SK-N-SH treated with all-trans-retinoic acid at 6 μM for 48 hours (cell line): ENCODE measurements around the gene EHD4.

Source experiments
- CSDC2 ChIP-seq: fragments of 250-450 bp; sonication (Bioruptor Pico); IDR thresholded peaks from 2 replicates; pipeline ENCODE4 v1.5.0; 2020; ENCODE audit warnings: mild to moderate bottlenecking, moderate library complexity
- ISL1 ChIP-seq: fragments of 250-450 bp; sonication (Bioruptor Pico); IDR thresholded peaks from 2 replicates; pipeline ENCODE4 v2.1.2; 2022; ENCODE audit warnings: mild to moderate bottlenecking, moderate library complexity
- PATZ1 ChIP-seq: fragments of 250-450 bp; sonication (Bioruptor Pico); IDR thresholded peaks from 2 replicates; pipeline ENCODE4 v1.8.0; 2020; ENCODE audit warnings: mild to moderate bottlenecking, moderate library complexity, borderline replicate concordance
- RARB ChIP-seq: fragments of 250-450 bp; sonication (Bioruptor Pico); IDR thresholded peaks from 2 replicates; pipeline ENCODE4 v1.8.0; 2021; ENCODE audit warnings: mild to moderate bottlenecking, moderate library complexity
- SNAI2 ChIP-seq: fragments of 250-450 bp; sonication (Bioruptor Pico); IDR thresholded peaks from 2 replicates; pipeline ENCODE4 v1.5.0; 2020; ENCODE audit warnings: mild to moderate bottlenecking, moderate library complexity
- TSHZ2 ChIP-seq: fragments of 250-450 bp; sonication (Bioruptor Pico); IDR thresholded peaks from 2 replicates; pipeline ENCODE4 v1.5.0; 2020; ENCODE audit warnings: mild to moderate bottlenecking, moderate library complexity
- ZNF70 ChIP-seq: fragments of 450-650 bp; formaldehyde crosslinking; IDR thresholded peaks from 2 replicates; pipeline ENCODE4 v1.5.0; 2020; ENCODE audit warnings: mild to moderate bottlenecking, moderate library complexity
- ZNF8 ChIP-seq: fragments of 450-650 bp; formaldehyde crosslinking; IDR thresholded peaks from 2 replicates; pipeline ENCODE4 v1.5.0; 2020; ENCODE audit warnings: mild to moderate bottlenecking, moderate library complexity

- TF ChIP-seq PATZ1 (no peak), CSDC2 (CRISPR knock-in tag) (no peak), ZNF70 (no peak), SNAI2 (CRISPR knock-in tag) (no peak), ZNF8 (no peak), TSHZ2 (CRISPR knock-in tag) (no peak), ISL1 (no peak), RARB (CRISPR knock-in tag) (no peak)
These were observed 30.0 kb upstream of the EHD4 start for GRCh38 chr15:42002333-42002732.
